Right lobe of liver (tissue), 6 donors: ENCODE results near the gene PEA15. TPM values are rescaled to one million over a fixed set of nuclear protein-coding genes. Genes with fewer than 3 reads are reported as not detected.
A peak's percentile ranks its signal among the peaks of the same experiment; 100 is the strongest.

Source experiments
- ATAC-seq, 4 donors: fragments of 200-7000 bp; cut with Tn5 transposase; one replicate each; pipeline ENCODE4 v1.9.1; 2020; ENCODE audit warnings: mild to moderate bottlenecking in 4 of 4, moderate library complexity in 4 of 4
- DNase-seq, 3 donors: peaks; one replicate each; pipeline ENCODE4 v3.0.0-alpha.2; 2020
- H3K27ac ChIP-seq, 3 donors: fragments of 200-600 bp; one replicate each; pipeline ENCODE4 v1.8.0; 2022
- H3K27me3 ChIP-seq, 2 donors: fragments of 200-600 bp; one replicate each; pipeline ENCODE4 v1.8.0; 2022
- H3K36me3 ChIP-seq, 4 donors: fragments of 200-600 bp; sonication (generic) in 1 of 4; one replicate each; pipeline versions ENCODE4 v1.5.1 to v1.8.0; 2017 to 2022; ENCODE audit warnings: control low read depth in 1 of 4
- H3K4me1 ChIP-seq, 4 donors: fragments of 200-600 bp; sonication (generic) in 1 of 4; one replicate each; pipeline versions ENCODE4 v1.5.1 to v1.8.0; 2017 to 2022; ENCODE audit warnings: control low read depth in 1 of 4
- H3K4me3 ChIP-seq, 3 donors: fragments of 200-600 bp; one replicate each; pipeline ENCODE4 v1.8.0; 2022
- H3K9me3 ChIP-seq, 4 donors: fragments of 200-600 bp; sonication (generic) in 1 of 4; one replicate each; pipeline versions ENCODE4 v1.5.1 to v1.8.0; 2017 to 2022; ENCODE audit warnings: control low read depth in 1 of 4
- POLR2A ChIP-seq: fragments of 450-650 bp; IDR thresholded peaks from one replicate; pipeline ENCODE4 v1.6.1; 2017; ENCODE audit warnings: antibody characterized with exemption, mild to moderate bottlenecking
- WGBS: methylation state at CpG from one replicate; pipeline ENCODE4 v1.1.6; 2018; ENCODE audit warnings: low coverage, low lambda C conversion rate; ENCODE audit not compliant: insufficient coverage; ENCODE audit errors: missing lambda C conversion rate; 5-methylcytosine and 5-hydroxymethylcytosine counted together
- intact Hi-C, 2 donors: fragments of 100-400 bp; cut with DNase I; formaldehyde crosslinking; loops; one replicate each; pipeline versions ENCODE4 v1.11.2 to v1.14.1; 2022
- total RNA-seq, 6 experiments: library from RNA; depleted of rRNA in 2 of 6; stranded (reverse); fragments of >200 nt in 2 of 6; fragmentation: NEBNext Ultra II Directional in 3 of 6; extraction: Animal tissue kit (Norgen Biotek cat#: 25700) in 3 of 6; gene quantifications; one replicate each; pipeline versions ENCODE4 v1.1.0 to v1.2.4, GENCODE V29; 2016 to 2023
- TF ChIP-seq, protein P1 (sequence below), 4 donors: fragments of 200-600 bp in 3 of 4; fragments of 450-650 bp in 1 of 4; IDR thresholded peaks; one replicate each; pipeline versions ENCODE4 v1.5.1 to v1.8.0; 2016 to 2022; ENCODE audit warnings: antibody characterized with exemption in 4 of 4, mild to moderate bottlenecking in 2 of 4
- donor health status: DM: no; HTN: yes; CAD: no.
- donor health status: DM: no; HTN: no; CAD: no.
- donor health status: DM: no; HTN: no; CAD: no.
- donor health status: DM: no; HTN: yes; CAD: no.
- donor health status: DM: no; HTN: yes; CAD: no.

Gene PEA15
- total RNA-seq, 6 experiments from 2014 or later, result 11.5 to 45.7 (median 18.0) TPM

DNA sequence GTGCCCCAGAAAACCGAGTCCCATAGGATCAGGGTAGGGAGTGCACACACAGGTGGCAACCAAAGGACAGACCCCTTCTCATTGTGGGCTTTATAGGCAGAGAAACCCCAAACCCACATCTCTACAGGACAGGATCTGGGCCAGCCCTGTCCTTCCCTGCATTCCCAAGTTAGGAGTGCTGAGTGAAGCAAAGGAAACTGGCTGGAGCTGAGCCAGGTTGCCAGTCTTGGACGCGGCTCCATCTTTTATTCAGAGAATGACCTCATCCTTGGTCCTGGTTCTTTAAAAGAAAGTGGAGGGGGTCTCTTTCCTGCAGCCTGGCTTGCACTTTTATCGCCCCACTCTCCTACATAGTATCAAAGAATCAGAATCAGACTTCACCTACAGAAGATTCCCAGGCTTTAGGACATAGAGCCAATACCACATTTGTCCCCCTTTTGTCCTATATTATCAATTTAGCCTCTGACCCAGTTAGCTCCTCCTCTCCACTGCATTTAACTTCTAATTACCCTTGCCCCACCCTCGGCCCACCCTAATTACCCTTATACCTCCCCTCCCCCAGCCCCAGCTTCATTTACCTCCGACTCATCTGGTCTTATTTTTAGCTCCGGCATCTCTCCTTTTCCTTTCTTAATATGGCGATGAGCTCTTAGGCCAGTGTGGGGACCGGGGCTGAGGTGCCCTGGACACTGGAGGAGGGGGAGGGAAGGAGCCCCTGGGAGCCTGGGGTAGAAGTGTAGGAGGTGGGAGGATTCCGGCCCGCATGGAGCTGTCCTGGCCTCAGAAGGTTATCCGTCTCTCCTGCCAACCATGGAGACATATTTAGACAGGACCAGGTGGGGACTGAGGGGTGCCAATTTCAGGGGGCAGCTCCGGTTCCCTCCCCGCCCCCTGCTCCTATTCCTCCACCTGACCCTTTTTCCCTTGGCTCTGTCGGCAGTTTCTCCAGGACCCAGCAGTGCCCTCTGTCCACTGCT is 15.2 kb upstream of the PEA15 start, which contains the start of gene CASQ1:
CASQ1 (plus strand) TSS at position 927 of the 977 bp plus-strand sequence. CDS start 177 bp downstream, outside the sequence.
- no peaks in the 10 kb centered on the region for H3K27me3 ChIP-seq
- H3K4me3 ChIP-seq, result no peak within 1 kb of the TSS
- ATAC-seq, result no peak
- intact Hi-C loops, result loop anchor here in 1 of 2 donors (5.0 to 10.0 kb wide), 3 partner anchors 65 to 175 kb away; partner anchors contain the start of gene NHLH1
- no peak for TF ChIP-seq POLR2A
- TF ChIP-seq, protein P1, sequence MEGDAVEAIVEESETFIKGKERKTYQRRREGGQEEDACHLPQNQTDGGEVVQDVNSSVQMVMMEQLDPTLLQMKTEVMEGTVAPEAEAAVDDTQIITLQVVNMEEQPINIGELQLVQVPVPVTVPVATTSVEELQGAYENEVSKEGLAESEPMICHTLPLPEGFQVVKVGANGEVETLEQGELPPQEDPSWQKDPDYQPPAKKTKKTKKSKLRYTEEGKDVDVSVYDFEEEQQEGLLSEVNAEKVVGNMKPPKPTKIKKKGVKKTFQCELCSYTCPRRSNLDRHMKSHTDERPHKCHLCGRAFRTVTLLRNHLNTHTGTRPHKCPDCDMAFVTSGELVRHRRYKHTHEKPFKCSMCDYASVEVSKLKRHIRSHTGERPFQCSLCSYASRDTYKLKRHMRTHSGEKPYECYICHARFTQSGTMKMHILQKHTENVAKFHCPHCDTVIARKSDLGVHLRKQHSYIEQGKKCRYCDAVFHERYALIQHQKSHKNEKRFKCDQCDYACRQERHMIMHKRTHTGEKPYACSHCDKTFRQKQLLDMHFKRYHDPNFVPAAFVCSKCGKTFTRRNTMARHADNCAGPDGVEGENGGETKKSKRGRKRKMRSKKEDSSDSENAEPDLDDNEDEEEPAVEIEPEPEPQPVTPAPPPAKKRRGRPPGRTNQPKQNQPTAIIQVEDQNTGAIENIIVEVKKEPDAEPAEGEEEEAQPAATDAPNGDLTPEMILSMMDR (IDR thresholded peaks at IDR 0.05), result no peak
- H3K36me3 ChIP-seq, result no peaks in the 10 kb centered on the region
- no peaks in the 10 kb centered on the region for H3K9me3 ChIP-seq
- WGBS, result 39% methylated on average over 8 of the region's 15 CpGs
- H3K4me1 ChIP-seq, result peaks cover 0 to 5% (median 0%) of the 10 kb centered on the region in 4 donors
- DNase-seq, result no peak
- no peak within 1 kb of the TSS for H3K27ac ChIP-seq

DNA sequence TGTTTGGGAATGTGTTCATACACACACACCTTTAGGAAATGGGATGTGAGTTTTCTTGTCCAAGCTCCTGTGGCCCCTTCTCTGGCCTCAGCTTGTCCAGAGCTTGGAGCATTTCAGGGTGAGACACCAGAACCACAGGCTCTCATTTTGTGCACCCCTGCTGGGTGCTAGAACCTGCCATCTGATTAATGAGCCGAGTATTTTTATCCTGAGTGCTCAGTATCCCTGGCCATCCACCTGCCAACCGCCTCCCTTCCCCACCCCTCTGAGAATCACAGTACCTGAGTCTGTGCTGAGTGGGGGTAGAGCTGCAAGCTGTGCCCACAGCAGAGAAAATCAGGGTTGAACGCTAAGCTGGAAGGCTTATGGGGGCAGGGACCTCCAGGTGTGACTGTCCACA is 13.4 kb upstream of the PEA15 start:
- H3K4me1 ChIP-seq, result peaks cover 0 to 5% (median 0%) of the 10 kb centered on the region in 4 donors
- ATAC-seq (no peak), DNase-seq (no peak)
- no peaks in the 10 kb centered on the region for H3K27me3 ChIP-seq
- no peaks in the 10 kb centered on the region for H3K9me3 ChIP-seq
- no peaks in the 10 kb centered on the region for H3K36me3 ChIP-seq
- H3K4me3 ChIP-seq, result no peak overlapping the region
- 66% methylated on average over 3 of the region's 3 CpGs for WGBS
- no peak overlapping the region for H3K27ac ChIP-seq
- no peak for TF ChIP-seq POLR2A
- TF ChIP-seq, protein P1 (IDR thresholded peaks at IDR 0.05), result no peak
- intact Hi-C loops, result loop anchor here in 1 of 2 donors (5.0 to 10.0 kb wide), 3 partner anchors 63 to 173 kb away; partner anchors contain the start of gene NHLH1

DNA sequence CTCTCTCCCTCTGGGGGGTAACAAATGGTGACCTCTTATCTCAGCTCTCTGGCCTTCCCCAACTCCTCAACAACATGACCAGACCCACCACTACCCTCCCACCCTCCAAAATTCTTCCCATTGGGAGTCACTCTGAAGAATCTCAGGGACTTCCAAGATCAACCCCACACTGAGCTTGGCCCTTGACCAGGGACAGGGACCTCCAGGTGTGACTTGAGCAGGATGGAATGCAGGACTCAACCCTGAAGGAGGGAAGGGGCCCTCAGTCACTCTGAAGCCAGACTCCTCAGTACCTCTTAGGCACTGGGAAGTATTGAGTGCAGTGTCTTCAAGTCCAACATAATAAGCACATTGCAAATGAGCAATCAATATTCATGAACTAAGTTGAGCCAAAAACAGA is 12.9 kb upstream of the PEA15 start:
- ATAC-seq, result no peak
- H3K27me3 ChIP-seq, result no peaks in the 10 kb centered on the region
- intact Hi-C loops, result loop anchor here in 1 of 2 donors (5.0 to 10.0 kb wide), 3 partner anchors 63 to 173 kb away; partner anchors contain the start of gene NHLH1
- H3K36me3 ChIP-seq, result no peaks in the 10 kb centered on the region
- TF ChIP-seq POLR2A, result no peak
- TF ChIP-seq, protein P1 (IDR thresholded peaks at IDR 0.05), result no peak
- peaks cover 0 to 5% (median 0%) of the 10 kb centered on the region in 4 donors for H3K4me1 ChIP-seq
- no peak overlapping the region for H3K4me3 ChIP-seq
- H3K27ac ChIP-seq, result no peak overlapping the region
- DNase-seq, result no peak
- no peaks in the 10 kb centered on the region for H3K9me3 ChIP-seq

DNA sequence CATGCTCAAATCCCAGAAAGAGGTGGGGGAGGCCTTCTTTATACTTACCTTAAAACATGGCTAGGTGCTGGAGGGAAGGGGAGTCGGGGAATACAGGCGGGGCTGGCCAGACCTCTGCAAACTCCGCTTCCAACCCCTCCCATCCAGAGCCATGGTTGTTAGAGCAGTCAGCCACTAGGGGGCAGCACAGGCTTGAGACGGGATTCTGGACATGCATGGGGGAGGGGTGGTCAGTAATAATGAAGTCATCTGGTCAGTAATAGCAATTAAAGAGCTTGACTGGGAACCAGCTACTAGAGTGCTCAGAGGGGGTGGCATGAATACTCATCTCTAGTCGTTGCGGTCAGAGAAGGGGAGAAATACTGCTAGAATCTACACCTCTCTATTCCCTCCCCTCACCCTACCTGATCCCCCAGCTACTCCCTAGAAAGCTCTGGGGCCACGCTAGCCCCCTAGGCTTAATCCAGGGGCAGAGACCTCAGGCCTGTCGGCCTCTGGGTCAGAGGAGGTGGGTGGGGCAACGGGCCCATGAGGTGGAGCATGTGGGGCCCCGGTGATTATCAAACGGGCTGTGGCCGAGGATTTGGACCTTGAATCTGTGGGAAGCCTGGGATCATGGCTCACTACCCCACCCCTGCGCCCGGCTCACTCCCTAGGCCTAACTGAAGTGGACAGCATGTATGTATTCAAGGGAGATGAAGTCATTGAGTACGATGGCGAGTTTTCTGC is 11.9 kb upstream of the PEA15 start:
- Histone ChIP-seq H3K27ac (no peak overlapping the region), H3K4me1 (peaks cover 0 to 5% (median 0%) of the 10 kb centered on the region in 4 donors), H3K36me3 (no peaks in the 10 kb centered on the region), H3K9me3 (no peaks in the 10 kb centered on the region), H3K27me3 (no peaks in the 10 kb centered on the region), H3K4me3 (no peak overlapping the region)
- no peak for TF ChIP-seq POLR2A
- TF ChIP-seq, protein P1 (IDR thresholded peaks at IDR 0.05), result peak; percentile 92 to 98 (median 96)
- peak; percentile 92 to 99 (median 96) for ATAC-seq
- WGBS, result 0% methylated on average over 3 of the region's 16 CpGs
- peak; percentile 76 to 85 (median 84) for DNase-seq
- intact Hi-C loops, result loop anchor here in 1 of 2 donors (5.0 to 10.0 kb wide), 3 partner anchors 62 to 172 kb away; partner anchors contain the start of gene NHLH1
